ELF-1 (cell line): ENCODE measurements around the gene CWF19L1.

Experiments
- DNase-seq: peaks from one replicate; pipeline ENCODE4 v3.0.0-alpha.2; 2016; ENCODE audit warnings: low read depth, low spot score

CWF19L1 gene

DNA sequence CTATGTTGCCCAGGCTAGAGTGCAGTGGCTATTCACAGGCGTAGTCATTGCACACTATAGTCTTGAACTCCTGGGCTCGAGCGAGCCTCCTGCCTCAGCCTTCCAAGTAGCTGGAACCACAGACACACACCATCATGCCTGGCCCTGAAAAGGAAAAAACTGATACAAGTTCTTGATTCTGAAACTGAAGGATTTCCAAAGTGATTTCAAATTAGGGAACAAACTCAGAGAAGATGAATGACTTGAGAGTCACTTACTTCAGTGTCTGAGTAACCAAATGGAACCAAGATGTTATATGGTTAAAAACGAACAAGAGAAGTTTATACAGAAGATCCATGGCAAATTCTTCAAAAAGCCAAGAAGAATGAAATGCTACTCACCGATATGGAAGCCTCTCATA is 14.4 kb downstream of the CWF19L1 start:
- no peak for DNase-seq

DNA sequence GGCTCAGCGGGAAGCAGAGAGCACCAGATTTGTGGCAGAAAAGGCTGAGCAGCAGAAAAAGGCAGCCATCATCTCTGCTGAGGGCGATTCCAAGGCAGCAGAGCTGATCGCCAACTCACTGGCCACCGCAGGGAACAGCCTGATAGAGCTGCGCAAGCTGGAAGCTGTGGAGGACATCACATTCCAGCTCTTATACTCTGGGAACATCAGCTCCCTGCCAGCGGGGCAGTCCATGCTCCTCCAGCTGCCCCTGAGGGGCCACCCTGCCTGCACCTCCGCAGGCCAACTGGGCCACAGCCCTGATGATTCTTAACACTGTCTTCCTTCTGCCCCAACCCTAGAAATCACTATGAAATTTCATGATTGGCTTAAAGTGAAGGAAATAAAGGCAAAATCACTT is 18.6 kb downstream of the CWF19L1 start:
- no peak for DNase-seq

DNA sequence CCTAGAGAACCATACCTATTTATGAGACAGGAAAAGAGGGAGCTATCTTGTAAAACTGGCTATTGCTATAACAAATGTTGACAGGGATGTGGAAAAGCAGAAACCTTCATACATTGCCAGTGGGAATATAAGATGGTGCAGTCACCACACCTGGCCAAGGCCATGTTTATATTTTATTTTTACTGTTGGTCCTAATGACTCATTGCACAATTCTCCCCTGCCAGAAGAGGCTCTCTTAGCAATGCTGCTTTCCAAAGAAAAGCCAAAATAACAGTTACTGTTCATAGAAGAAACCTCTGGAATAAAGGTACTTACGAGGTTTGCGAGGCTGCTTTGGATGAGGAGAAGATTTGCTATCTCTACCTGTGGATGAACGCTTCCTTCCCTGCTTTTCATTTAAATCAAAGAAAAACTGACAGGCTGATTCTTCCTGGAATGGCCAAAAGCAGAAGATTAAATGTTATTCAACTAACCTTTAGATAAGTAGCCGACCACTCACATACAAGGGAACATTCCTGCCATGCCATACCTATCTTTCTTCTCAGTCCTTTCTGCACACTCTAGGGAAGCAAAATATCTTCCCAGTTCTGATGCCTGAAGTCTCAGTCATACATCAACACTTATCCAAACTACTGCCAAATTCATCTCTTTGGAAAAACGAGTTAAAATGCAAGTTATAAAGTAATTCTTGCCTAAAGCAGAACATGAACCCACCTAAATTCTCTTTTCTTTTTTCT is 21.8 kb downstream of the CWF19L1 start:
- DNase-seq, result no peak

GRCh38 chr10:100239851-100240250 is 27.6 kb downstream of the CWF19L1 start:
- no peak for DNase-seq

DNA sequence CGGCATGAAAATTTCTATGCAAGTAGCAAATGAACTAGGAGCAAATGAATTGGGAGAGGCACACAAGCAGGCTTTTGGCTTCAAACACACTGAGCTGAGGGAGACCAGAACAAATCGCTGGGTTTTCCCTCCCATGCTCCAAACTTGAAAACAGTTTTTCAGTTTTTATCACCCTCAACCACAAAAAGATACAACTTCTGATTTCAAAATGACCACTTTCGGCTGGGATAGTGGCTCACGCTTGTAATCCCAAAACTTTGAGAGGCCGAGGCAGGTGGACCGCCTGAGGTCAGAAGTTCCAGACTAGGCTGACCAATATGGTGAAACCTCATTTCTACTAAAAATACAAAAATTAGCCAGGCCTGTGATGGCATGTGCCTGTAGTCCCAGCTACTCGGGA is 29.0 kb downstream of the CWF19L1 start:
- no peak for DNase-seq

DNA sequence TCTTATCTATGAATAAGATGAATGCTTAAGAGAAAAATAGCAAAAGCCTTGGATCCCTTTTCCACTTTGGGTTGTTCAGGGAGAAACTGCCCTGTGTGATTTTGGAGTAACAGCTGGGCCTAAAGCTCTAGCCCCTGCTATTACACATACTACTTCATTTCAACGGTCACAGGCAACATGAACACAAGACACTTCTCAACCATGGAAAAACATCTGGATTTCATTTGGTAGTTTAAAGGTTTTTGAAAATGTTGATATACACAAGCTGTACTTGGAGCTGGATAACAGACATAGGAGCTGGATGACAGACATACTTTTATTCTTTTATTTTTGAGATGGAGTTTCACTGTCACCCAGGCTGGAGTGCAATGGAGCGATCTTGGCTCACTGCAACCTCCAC is 35.3 kb downstream of the CWF19L1 start:
- DNase-seq, result no peak

GRCh38 chr10:100229819-100230422 is 37.5 kb downstream of the CWF19L1 start:
- no peak for DNase-seq

GRCh38 chr10:100223879-100224278 is 43.6 kb downstream of the CWF19L1 start:
- DNase-seq, result no peak

GRCh38 chr10:100222529-100222928 is 44.9 kb downstream of the CWF19L1 start:
- no peak for DNase-seq

DNA sequence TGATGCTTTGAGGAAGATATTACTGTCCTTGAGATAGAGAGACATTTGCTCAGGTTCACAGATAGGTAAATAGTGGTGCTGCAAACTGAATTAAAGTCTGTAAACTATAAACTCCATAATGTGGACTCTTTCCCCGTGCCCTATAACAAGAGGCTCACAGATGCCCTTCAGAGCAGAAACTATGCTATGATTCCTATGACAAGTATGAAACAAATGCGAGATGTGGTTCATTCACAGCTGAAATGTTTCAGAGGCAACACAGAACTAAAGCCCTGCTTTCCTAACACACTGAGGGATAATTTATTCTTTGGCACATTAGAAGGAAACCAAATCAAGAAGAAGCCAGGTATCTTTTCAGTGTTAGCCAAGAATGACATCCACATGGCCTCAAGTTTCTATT is 51.4 kb downstream of the CWF19L1 start:
- DNase-seq, result no peak

DNA sequence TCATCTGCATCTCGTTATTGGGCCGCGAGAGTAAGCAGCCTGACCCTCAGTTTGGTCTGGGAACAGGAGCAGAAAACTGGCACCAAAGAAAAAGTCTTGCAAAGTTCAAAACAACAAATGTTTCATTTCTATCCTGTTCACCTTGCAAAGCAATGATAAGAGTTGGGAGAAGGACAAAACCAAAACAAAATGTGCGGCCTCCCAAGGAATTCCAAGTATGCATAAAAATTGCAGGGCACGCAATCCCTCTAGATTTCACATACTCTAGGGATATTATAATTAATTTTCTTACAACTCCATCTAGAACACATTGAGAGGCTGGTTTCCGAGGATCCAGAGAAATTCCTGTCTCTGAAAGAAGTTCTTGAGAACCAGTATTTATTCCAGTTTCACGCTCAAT is 58.1 kb downstream of the CWF19L1 start:
- no peak for DNase-seq

DNA sequence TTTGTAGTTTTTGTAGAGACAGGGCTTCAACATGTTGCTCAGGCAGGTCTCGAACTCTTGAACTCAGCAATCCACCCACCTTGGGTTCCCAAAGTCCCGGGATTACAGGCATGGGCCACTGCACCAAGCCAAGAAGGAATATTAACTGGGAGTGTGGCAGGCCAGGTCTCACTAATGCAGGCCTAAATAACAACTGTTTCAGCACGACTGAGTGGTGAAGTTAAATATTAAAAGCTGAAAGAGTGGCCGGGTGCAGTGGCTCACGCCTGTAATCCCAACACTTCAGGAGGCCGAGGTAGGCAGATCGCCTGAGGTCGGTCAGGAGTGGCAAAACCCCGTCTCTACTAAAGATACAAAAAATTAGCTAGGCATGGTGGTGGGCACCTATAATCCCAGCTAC is 59.2 kb downstream of the CWF19L1 start:
- no peak for DNase-seq

GRCh38 chr10:100204370-100204769 is 63.1 kb downstream of the CWF19L1 start:
- DNase-seq, result no peak

DNA sequence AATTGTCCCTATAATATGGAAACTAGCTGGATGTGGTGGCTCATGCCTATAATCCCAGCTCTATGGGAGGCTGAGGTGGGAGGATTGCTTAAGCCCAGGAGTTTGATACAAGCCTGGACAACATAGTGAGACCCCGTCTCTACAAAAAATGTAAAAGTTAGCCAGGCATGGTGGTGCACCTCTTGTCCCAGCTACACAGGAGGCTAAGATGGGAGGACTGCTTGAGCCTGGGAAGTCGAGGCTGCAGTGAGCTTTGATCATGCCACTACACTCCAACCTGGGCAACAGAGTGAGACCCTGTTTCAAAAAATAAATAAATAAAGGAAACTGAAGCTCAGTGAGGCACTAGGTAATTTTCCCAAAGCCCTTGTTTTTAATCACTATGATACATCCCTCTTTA is 65.9 kb downstream of the CWF19L1 start:
- no peak for DNase-seq

- DNase-seq, result no peak
Measured at GRCh38 chr10:100194711-100195110, 72.7 kb downstream of the CWF19L1 start.

GRCh38 chr10:100192350-100192749 is 75.1 kb downstream of the CWF19L1 start:
- no peak for DNase-seq

GRCh38 chr10:100186253-100187212 is 80.9 kb downstream of the CWF19L1 start:
- DNase-seq, result peak; percentile 32

DNA sequence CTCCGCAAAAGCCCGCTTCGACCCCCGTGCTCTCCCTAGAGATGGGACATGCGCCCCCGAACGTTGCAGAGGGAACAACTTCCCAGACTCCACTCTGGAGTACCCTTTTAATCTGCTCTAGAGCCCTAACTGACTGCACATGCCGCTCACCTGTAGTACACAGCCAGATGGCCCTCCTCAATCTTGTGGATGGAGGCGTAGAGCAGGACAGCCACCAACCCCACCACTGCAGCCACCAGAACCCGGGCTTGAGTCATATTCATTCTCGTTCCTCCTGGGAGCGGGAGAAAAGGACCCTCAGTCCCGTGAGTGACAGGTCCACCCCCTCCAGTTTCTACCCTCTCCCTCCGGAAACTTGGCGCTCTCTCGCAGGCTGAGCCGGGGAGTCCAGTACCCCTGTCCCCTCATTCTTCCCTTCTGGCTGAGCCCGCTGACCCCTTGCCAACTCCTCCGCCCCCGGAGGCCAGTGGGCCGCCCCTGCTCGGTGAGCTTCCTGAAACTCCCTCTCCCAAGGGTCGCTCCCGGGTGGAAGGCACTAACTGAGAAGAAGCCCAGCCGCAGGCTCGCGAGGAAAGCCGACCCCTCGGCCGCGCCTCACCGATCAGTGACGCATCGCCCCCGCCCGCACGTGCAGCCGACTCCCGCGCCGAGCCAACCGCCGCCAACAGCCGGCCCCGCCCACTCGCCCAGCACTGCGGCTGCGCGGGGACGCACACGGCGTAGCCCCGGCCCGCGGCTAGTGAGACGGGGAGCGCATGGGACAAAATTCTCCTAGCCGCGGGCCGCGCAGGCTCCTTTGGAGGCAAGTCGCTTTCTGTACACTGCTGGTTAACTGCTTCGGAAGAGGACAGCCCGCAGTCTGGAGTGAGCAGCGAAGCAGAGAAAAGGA is 81.8 kb downstream of the CWF19L1 start, which contains the start of gene ERLIN1:
TSS of gene ERLIN1 (minus strand) at position 666 of the 889 bp plus-strand sequence. CDS start at position 263, 403 bp downstream.
- peak; percentile 96 for DNase-seq

- peak; percentile 8 for DNase-seq
Measured at GRCh38 chr10:100184840-100185239, 82.6 kb downstream of the CWF19L1 start.

DNA sequence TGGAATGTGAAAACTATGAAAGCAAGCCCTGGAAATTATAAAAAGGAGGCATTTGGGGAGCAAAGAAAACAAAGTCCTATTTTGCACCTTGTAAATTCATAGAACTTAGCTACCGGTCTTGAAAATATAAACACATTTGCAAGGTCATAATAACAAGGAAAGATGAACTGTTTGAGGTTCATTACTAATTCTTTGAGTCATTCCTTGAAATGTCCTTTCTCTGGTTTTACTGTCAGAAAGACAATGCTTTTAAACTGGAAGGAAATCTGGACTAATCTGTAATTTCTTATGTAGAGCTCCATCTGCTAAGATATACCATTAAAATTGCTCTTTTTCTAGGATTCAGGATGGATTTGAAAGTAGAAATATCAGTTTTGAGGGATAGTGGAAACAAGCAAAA is 83.0 kb downstream of the CWF19L1 start:
- DNase-seq, result no peak

- DNase-seq, result no peak
Measured at GRCh38 chr10:100183481-100183880, 84.0 kb downstream of the CWF19L1 start.
